GM10266 (cell line): ENCODE measurements around the gene NDUFA13.
A peak's percentile ranks its signal among the peaks of the same experiment; 100 is the strongest.

Experiments
- DNase-seq: peaks from one replicate; pipeline ENCODE4 v3.0.0; 2012; ENCODE audit errors: extremely low spot score
- TF ChIP-seq, protein P1 (sequence below): IDR thresholded peaks from 2 replicates; pipeline ENCODE4 v1.5.1; 2012; ENCODE audit warnings: mild to moderate bottlenecking, low read depth; ENCODE audit not compliant: control insufficient read depth, insufficient read depth; ENCODE audit errors: missing control alignments

The NDUFA13 gene

DNA sequence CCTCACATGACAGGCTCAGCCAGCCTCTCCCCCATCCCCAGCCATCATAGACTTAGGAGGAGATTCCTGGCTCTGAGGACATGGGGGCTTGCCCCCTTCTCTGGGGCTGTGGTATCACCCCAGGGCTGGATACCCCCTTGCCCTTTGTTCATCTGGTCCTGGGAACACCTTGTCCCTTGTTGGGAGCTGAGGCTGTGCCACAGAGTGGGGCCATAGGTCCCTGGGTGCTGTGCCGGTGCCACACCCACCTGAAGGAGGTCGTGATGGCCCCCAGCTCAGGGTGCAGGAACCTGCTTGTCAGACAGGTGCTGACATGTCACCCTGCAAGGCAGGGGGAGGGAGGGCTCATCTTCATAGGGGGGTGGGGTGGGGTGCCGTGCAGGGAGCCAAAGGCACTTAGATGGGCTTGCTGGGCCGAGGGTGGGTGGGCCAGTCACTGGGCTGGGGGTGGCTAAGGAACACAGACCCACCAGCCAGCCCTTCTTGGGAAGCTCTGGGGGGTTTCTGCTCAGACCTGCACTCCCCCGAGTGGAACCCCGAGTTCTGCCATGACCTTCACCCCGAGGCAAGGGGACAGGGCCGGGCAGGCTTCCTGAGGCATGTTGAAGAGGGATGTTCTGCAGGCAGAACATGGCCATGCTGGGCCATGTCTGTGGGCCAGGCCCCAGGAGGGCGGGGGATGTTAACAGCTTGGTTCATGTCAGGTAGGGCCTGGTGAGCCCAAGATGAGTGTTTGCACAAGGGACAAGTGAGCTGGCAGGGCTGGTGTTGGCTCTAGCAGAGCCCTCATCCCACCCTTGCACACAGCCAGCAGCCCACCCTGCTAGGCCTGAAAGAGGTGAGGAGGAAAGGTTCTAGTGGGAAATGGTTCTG lies 28.7 kb upstream of the NDUFA13 start:
- TF ChIP-seq, protein P1, sequence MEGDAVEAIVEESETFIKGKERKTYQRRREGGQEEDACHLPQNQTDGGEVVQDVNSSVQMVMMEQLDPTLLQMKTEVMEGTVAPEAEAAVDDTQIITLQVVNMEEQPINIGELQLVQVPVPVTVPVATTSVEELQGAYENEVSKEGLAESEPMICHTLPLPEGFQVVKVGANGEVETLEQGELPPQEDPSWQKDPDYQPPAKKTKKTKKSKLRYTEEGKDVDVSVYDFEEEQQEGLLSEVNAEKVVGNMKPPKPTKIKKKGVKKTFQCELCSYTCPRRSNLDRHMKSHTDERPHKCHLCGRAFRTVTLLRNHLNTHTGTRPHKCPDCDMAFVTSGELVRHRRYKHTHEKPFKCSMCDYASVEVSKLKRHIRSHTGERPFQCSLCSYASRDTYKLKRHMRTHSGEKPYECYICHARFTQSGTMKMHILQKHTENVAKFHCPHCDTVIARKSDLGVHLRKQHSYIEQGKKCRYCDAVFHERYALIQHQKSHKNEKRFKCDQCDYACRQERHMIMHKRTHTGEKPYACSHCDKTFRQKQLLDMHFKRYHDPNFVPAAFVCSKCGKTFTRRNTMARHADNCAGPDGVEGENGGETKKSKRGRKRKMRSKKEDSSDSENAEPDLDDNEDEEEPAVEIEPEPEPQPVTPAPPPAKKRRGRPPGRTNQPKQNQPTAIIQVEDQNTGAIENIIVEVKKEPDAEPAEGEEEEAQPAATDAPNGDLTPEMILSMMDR, result no peak
- DNase-seq, result no peak

DNA sequence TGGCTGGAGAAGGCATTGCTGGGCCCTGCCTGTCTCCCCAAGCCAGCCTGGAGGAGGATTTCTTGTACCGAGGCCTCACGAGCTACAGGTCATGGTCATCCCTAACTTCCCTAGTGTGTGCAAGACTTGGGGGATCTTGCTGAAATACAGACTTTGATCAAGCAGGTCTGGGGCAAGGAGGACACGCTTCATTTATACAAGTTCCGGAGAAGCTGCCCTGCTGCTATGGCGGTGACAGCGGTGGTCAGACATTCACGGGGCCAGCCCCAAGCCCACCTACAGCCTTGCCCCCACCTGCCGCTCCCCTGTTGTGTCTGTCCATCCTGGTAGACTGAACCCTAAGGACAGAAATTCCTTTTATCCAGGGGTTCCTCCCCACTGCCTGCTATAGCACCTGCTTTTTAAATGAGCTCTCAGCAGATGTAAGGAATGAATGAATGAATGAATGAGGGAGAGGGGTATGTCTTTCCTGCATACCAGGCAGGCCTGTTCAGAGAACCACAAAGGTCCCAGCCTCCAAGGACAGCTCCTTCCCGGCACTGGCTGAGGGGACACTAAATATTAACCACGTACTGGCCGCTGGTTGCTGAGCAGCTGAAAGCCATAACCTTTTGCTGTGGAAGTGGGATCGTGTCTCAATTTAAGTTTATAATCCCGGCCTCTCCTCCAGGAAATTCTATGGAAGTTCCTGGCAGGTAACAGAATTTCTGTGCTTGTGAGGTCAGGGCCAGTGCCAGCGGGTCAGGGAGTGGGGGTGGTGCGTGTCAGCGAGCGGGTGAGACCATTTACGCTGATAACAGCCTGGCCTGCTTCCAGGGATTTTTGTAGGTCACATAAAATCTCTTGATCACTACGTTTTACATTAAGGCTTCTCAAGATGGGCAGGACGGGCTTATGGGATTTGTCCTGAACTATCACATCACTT lies 27.8 kb upstream of the NDUFA13 start:
- TF ChIP-seq, protein P1, result no peak
- DNase-seq, result no peak

- TF ChIP-seq, protein P1, result no peak
- peak; percentile 59 for DNase-seq
These were observed 26.9 kb upstream of the NDUFA13 start for GRCh38 chr19:19488875-19489690.

DNA sequence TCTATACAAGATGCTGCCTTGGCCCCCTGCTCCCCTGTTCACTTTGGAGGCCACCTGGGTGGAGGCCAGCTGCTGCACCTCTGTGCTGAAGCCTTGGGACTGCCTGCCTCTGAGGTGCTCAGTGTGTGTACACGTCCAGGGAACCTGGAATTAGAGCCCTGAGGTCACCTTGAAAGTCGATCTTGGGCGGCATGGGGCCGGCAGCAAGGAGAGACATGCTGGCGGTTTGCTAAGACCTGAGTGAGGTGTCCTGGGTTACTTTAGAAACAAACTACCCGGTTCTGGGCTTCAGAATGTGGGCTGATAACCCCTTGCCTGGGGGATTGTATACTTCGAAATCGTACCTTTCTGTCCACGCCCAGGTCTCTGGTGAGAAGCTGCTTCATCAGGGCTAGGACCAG lies 26.2 kb upstream of the NDUFA13 start:
- no peak for DNase-seq
- TF ChIP-seq, protein P1, result no peak

GRCh38 chr19:19490214-19490968 lies 25.6 kb upstream of the NDUFA13 start:
- DNase-seq, result peak; percentile 87
- TF ChIP-seq, protein P1, result peak; percentile 94

DNA sequence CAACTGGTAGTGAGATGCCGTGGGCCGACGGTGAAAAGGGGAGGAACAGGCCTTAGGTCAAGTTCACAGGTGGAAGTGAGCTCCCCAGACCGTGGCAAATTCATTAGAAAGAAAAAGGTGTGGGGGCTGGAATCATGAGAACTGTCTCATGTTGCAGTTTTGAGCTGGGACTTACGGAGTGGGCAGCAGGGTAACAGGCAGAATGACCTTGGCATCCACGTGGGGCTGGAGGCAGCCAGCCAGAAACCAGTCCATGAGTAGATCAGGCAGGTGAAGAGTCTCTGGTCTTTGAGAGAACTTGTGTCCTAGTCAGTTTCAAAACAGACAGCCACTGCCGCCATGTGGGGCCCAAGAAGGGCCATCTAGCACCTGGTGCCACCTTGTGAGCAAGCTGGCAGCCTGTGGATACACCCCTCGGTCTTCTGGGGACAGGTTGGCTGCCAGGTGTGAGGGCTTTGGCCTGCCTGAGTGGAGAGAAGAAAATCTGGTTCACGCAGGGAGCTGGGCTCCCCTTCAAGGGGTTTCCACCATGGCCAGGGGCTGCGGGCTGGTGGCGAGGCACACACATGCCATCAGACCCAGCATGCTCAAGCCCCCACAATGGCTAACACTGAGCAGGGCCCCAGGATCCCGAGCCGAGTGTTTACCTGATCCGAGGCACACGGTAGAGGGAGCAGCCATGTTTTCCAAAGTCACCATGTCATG lies 24.6 kb upstream of the NDUFA13 start:
- TF ChIP-seq, protein P1, result no peak
- no peak for DNase-seq
